ENCODE measurements around the gene ZDHHC13.
A peak's percentile ranks its signal among the peaks of the same experiment; 100 is the strongest.
"Not testable (repeated sequence)": the region's sequence is repeated elsewhere in the genome, so short reads cannot be mapped to it uniquely, and the experiment has no call there.

Gene ZDHHC13

DNA sequence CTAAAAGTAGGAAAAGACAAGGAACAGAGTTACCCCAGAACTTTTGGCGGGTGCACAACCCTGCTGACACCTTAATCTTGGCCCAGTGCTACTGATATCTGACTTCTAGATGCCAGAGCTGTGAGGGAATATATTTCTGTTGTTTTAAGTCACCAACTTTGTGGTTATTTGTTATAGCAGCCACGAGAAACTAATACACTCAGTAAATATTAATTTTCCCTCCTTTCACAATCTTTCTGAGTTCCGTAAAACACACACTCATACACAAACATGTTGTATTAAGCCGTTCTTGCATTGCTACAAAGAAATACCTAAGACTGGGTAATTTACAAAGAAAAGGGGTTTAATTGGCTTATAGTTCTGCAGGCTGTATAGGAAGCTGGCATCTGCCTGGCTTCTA lies 16.1 kb upstream of the ZDHHC13 start:
- no peak for DNase-seq

GRCh38 chr11:19101796-19102520 lies 15.0 kb upstream of the ZDHHC13 start:
- peak; percentile 78 for DNase-seq

DNA sequence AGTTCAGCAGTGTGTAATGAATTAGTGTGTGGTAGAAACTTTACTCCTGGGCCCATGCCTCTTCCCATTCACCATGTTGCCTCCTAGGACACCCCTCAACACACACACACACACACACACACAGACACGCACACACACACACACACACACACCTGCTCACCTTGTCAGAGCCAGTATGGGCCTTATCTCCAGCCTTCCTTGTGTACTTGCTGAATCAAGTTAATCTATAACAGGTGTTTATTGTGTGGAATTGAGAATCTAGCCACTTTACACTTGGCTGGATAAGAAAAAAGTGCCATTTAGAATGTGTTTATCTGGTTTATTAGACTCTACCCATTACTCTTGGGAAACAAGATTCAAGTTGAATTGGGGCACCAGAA lies 14.5 kb upstream of the ZDHHC13 start:
- DNase-seq = no peak

DNA sequence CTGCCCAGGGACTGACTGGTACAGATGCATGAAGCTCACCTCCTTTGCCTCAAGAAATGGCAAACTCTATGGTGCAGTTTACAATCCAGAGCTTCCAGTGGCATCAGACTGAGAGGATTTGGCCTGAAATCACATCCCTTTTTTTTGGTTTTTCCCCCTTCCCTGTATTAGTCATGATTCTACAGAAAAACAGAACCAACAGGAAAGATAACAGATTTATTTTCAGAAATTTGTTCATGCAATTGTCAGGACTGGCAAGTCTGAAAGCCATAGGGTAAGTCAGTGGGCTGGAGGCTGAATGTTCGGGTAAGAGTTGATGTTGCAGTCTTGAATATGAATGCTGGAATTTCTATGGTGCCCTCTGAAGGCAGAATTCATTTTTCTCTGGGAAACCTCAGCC lies 12.0 kb upstream of the ZDHHC13 start:
- no peak for DNase-seq

DNA sequence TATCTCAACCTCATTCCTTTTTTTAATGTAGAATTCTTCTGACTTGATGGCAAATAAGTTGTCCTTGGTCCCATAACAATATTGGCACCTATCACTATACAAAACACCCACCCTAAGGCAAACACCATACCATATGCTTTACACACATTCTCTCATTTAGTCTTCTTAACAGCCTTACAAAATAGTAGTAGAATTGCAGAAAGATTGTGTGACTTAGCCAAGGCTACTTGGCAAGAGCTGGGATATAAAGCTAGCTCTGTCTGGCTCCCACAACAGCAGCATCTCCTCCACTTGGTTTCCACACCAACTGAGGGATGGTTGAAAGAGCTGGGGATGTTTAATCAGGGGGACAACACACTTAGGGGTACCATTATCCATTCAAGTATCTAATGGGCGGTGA lies 9.8 kb upstream of the ZDHHC13 start:
- no peak for DNase-seq

GRCh38 chr11:19110295-19110694 lies 6.7 kb upstream of the ZDHHC13 start:
- DNase-seq = no peak

DNA sequence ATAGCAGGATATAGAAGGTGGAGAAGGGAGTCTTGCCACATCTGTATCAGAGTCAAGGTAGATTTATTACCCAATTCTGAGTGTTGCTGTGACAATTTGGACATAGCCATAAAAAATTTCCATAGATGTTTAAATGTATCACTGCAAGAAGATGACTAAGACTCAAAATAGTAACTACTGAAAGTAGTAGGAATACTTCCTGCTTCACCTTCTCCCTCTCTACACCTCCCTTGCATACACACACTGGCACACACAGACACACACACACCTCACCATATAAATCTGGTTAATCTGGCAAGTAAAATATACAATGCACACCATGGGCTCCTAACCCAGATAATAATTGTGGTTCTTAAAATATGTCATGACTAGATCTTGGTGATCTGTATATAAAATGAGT lies 5.2 kb upstream of the ZDHHC13 start:
- DNase-seq = no peak

DNA sequence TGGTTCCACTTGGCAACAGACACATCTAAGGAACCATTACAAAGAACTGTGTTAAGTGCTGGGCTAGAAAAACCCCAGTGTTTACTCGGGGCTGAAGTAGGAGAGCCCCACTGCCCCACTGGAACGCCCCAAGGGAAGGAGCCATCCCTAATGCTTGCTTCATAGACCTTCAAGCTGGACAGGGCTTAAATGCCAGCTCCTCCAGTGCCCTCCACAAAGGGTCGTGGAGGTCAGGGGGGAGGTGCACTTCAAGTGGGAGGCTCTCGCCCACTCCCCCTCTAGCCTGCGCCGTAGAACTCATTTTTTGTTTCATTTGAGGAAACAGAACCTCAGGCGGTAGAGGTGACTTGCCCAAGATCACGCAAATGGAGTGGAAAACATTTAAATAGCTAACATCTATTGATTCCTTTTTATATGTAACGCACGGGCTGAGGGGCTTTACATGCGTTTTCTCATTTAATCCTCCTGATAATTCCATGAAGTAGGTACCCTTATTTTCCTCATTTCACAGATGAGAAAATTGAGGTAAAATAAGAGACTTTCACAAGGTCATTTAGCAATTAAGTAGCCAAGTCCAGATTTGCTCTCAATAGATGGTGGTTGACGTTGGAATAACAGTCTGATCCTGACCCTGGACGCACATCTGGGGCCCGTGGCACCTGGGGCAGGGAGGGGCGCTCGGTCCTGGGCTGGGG lies 545 bp upstream of the ZDHHC13 start:
- no peak for DNase-seq

DNA sequence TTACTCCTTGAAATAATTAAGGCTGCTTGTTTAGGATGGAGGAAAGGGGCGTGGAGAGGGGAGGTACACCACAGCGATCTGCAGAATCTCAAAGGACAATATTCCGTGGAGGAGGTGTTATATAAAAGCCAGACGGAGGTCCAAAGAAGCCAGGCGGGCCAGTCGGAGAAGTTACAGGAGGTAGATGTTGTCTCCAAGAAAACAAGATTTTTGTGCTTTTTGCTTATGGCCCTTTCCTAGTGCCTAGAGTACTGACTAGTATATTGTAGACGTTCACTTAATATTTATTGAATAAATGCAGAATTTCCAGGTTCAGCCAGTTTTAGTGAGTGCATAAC lies 761 bp downstream of the ZDHHC13 start:
- no peak for DNase-seq

DNA sequence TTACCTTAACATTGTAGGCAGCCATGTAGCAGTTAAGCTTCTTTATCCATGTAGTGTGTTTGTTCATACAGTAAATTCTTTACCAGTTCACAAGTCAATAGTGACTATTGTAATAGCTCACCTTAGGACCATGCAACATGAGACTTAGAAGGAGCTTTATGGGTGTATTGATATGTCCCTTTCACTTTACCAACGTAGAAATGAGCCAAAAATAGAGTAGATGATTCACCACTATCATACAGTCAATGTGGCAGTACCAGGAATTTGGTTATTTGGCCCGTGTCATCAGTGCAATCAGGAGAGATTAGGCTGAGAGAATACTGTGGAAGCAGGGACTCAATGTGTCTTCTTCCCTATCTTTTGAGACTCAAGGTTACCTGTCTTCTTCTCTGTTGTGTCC lies 4.7 kb downstream of the ZDHHC13 start:
- DNase-seq = no peak

DNA sequence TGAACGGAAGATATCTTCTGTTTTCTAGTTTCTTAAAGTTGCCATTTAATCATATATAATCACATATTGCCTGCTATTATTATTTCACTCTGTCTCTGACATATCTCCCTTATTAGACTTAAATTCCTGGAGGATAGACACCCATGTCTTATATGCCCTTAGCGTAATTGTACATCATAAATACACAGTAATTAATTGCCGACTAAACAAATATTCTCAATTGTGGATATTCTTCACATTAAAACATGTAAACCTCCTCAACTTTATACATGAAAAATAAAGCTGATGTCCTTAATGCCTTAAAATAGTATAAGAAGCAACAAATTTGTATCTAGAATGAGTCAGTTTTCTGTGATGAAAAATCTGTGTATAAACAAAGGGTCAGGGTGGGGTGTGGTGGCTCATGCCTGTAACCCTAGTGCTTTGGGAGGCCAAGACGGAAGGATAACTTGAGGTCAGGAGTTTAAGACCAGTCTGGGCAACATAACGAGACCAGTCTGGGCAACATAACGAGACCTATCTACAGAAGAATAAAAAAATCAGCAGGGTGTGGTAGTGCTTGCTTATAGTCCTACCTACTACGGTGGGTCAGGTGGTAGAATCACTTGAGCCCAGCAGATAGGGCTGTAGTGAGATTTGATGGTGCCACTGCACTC lies 6.1 kb downstream of the ZDHHC13 start:
- DNase-seq = no peak

DNA sequence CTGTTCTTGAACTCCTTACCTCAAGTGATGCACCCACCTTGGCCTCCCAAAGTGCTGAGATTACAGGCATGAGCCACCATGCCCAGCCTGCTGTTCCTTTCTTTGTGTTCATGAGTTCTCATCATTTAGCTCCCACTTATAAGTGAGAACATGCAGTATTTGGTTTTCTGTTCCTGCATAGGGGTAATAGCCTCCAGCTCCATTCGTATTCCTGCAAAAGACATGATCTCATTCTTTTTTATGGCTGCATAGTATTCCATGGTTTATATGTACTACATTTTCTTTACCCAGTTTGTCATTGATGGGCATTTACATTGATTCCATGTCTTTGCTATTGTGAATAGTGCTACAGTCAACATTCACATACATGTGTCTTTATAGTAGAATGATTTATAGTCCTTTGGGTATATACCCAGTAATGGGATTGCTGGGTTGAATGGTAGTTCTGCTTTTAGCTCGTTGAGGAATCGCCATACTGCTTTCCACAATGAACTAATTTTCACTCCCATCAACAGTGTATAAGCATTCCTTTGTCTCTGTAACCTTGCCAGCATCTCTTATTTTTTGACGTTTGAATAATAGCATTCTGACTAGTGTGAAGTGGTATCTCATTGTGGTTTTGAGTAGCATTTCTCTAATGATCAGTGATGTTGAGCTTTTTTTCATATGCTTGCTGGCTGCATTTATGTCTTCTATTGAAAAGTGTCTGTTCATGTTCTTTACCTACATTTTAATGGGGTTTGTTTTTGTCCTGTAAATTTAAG lies 9.8 kb downstream of the ZDHHC13 start:
- not testable (repeated sequence) for DNase-seq

- DNase-seq = no peak
Measured at GRCh38 chr11:19134004-19134403, 17.0 kb downstream of the ZDHHC13 start.

DNA sequence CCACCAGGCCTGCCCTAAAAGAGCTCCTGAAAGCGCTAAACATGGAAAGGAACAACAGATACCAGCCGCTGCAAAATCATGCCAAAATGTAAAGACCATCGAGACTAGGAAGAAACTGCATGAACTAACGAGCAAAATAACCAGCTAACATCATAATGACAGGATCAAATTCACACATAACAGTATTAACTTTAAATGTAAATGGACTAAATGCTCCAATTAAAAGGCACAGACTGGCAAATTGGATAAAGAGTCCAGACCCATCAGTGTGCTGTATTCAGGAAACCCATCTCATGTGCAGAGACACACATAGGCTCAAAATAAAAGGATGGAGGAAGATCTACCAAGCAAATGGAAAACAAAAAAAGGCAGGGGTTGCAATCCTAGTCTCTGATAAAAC lies 19.9 kb downstream of the ZDHHC13 start:
- not testable (repeated sequence) for DNase-seq

- DNase-seq = no peak
Measured at GRCh38 chr11:19145319-19145718, 28.4 kb downstream of the ZDHHC13 start.

- no peak for DNase-seq
Measured at GRCh38 chr11:19156892-19157291, 39.9 kb downstream of the ZDHHC13 start.

DNA sequence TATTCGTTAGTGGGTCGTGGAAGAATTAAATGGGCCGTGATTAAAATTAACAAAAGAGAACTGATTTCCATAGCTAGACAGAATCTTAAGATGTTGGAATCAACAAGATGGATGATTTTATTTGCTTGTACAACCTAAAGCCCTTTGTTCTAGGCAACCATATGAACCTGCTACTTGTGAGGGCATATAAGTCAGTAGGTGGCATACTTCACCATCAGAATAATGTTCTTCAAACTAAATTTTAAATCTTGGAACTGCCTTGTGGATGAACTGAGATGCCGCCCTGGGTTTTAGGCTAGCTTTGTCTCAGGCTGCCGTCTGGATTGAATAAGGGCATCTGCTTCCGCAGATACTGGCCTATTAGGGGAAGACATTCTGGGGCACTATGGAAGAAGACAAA lies 43.9 kb downstream of the ZDHHC13 start:
- DNase-seq = no peak

DNA sequence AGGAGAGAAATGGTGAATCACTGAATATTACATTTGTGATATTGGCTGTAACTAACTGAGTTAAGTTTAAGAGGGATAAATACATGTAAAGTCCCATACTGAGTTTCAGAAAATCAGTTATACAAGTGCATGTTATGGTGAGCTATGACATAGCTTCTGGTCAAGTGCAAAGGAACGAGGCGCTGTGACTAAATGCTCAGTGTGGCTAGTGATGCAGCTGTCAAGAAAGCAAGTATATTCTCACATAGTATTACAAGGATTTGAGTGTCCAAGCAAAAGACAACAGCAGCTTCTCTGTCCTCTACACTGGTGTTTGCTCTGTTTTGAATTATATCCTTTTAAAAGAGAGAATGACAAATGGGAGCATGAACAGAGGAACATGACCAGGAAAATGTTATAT lies 44.7 kb downstream of the ZDHHC13 start:
- DNase-seq = no peak

- no peak for DNase-seq
Measured at GRCh38 chr11:19162951-19163505, 46.1 kb downstream of the ZDHHC13 start.

DNA sequence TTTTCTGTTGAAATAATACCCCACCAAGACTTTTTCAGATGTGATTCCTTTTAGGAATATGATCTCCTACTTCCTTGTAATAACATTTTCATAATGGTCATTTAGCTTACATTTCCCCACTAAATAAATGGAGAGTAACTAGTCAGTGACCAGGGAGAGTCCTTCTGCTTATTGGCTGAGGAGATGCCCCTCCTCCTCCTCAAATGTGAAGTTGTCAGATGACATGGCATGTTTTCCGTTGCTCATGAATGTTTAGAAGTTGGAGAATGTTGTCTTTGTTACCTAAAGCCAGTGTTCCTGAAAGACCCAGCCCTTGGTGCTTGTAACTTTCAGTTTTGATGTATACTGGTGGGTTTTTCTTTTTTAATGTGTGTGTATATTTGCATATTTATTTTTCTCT lies 46.6 kb downstream of the ZDHHC13 start:
- DNase-seq = no peak

GRCh38 chr11:19164230-19164855 lies 47.4 kb downstream of the ZDHHC13 start:
- no peak for DNase-seq

- no peak for DNase-seq
Measured at GRCh38 chr11:19164881-19165280, 47.9 kb downstream of the ZDHHC13 start.

DNA sequence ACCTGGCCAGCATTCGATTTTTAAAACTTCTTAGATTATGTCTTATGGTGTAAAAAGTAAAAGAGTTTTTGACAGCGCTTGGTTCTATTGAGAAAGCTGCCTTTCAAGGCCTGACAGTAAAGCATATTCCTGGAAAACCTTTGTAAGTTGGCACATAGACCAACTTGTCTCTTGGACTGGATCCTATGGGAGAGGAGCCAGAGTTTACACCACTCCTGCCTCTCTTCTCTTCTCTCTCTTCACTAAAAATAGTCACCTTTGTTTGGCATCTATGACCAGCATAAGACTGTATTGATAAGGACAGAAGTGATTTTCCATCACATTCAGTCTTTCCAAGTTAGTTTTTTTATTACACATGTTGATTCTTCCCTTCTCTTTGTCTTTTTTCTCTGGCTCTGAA lies 51.1 kb downstream of the ZDHHC13 start:
- no peak for DNase-seq

Measured in DMS79 (cell line).